GM19240 (cell line): Measurements from ENCODE around the gene FAM151A.
"Not testable (repeated sequence)": the region's sequence is repeated elsewhere in the genome, so short reads cannot be mapped to it uniquely, and the experiment has no call there.

Experiments used
- DNase-seq: peaks from one replicate; pipeline ENCODE4 v3.0.0; 2011; ENCODE audit warnings: low spot score; ENCODE audit not compliant: insufficient read length

FAM151A gene

GRCh38 chr1:54636461-54637446 lies 13.4 kb upstream of the FAM151A start:
- not testable (repeated sequence) for DNase-seq

- DNase-seq, result not testable (repeated sequence)
These were observed 12.5 kb upstream of the FAM151A start for GRCh38 chr1:54635804-54636203.

GRCh38 chr1:54627196-54627595 lies 3.9 kb upstream of the FAM151A start:
- DNase-seq, result no peak

- no peak for DNase-seq
These were observed 1.4 kb upstream of the FAM151A start for GRCh38 chr1:54624466-54625464.

GRCh38 chr1:54619749-54620148 lies 3.6 kb downstream of the FAM151A start:
- no peak for DNase-seq

GRCh38 chr1:54615531-54616279 lies 7.6 kb downstream of the FAM151A start:
- no peak for DNase-seq

GRCh38 chr1:54614563-54614962 lies 8.8 kb downstream of the FAM151A start:
- no peak for DNase-seq

GRCh38 chr1:54614024-54614423 lies 9.3 kb downstream of the FAM151A start:
- DNase-seq, result no peak

GRCh38 chr1:54611621-54612020 lies 11.7 kb downstream of the FAM151A start:
- no peak for DNase-seq

GRCh38 chr1:54610601-54611580 lies 12.4 kb downstream of the FAM151A start:
- DNase-seq, result no peak

- DNase-seq, result no peak
These were observed 13.3 kb downstream of the FAM151A start for GRCh38 chr1:54610048-54610447.

- no peak for DNase-seq
These were observed 13.9 kb downstream of the FAM151A start for GRCh38 chr1:54609301-54609921.

GRCh38 chr1:54608566-54609230 lies 14.6 kb downstream of the FAM151A start:
- no peak for DNase-seq

- no peak for DNase-seq
These were observed 15.3 kb downstream of the FAM151A start for GRCh38 chr1:54607821-54608565.

- no peak for DNase-seq
These were observed 16.4 kb downstream of the FAM151A start for GRCh38 chr1:54606990-54607325.

GRCh38 chr1:54606096-54606989 lies 17.0 kb downstream of the FAM151A start:
- DNase-seq, result no peak
